HCT116 (cell line): ENCODE results near the gene PCBP3. TPM values are rescaled to one million over a fixed set of nuclear protein-coding genes. Genes with fewer than 3 reads are reported as not detected.

Source experiments
- ATAC-seq: fragments of 200-7000 bp; cut with Tn5 transposase; 2 replicates; pipeline ENCODE4 v1.9.1; 2020; ENCODE audit warnings: mild to moderate bottlenecking, moderate library complexity
- BruUV-seq: library from RNA; stranded (reverse); fragments of 400-500 nt; replicated peaks from 2 replicates; lab custom pipeline; 2021; lab: Mats Ljungman, UMichigan
- CTCF ChIA-PET: fragments of 300-600 bp; sonication (Branson Sonifier 250); formaldehyde crosslinking; loops from one replicate; lab custom pipeline; 2021; ENCODE audit warnings: antibody characterized with exemption; lab: Charles Lee
- POLR2A ChIA-PET: fragments of 300-600, 350-600 bp; sonication (Branson Sonifier 250); formaldehyde crosslinking; loops from one replicate; lab custom pipeline; 2021; ENCODE audit warnings: antibody characterized with exemption; lab: Charles Lee
- RAD21 ChIA-PET, 2 experiments: fragments of 300-600 bp; sonication (Branson Sonifier 250); formaldehyde crosslinking; loops; one replicate each; lab custom pipeline; 2023; ENCODE audit warnings: low total read pairs in 2 of 2; ENCODE audit not compliant: uncharacterized antibody in 2 of 2, unreplicated experiment in 2 of 2, low non-redundant PET in 1 of 2; lab: Charles Lee
- DNase-seq: peaks from one replicate; pipeline ENCODE4 v3.0.0-alpha.2; 2010; ENCODE audit warnings: low read depth, low spot score
- H2AFZ ChIP-seq: fragments of 200-600 bp; shearing (Covaris generic), sonication (generic); 2 replicates; pipeline ENCODE4 v1.6.1; 2017; ENCODE audit warnings: low read depth, mixed run types, mixed read lengths, antibody characterized with exemption, low read length; ENCODE audit not compliant: poor library complexity, severe bottlenecking
- H3K27ac ChIP-seq: 2 replicates; pipeline ENCODE4 v1.5.1; 2012; ENCODE audit warnings: low read depth, low read length
- H3K27me3 ChIP-seq: fragments of 200-600 bp; sonication (generic); 2 replicates; pipeline ENCODE4 v1.6.1; 2016; ENCODE audit warnings: mixed run types, low read length, mixed read lengths; ENCODE audit not compliant: insufficient read depth
- H3K36me3 ChIP-seq, 2 experiments: fragments of 200-500 bp in 1 of 2; fragments of 200-600 bp in 1 of 2; sonication (Bioruptor generic) in 1 of 2; sonication (generic) in 1 of 2; 2 replicates each; pipeline versions ENCODE4 v1.5.1 to v1.6.1; 2014 to 2016; ENCODE audit warnings: low read length in 2 of 2, inconsistent platforms in 1 of 2, mixed read lengths in 1 of 2, mixed run types in 1 of 2; ENCODE audit not compliant: insufficient read depth in 2 of 2, control insufficient read depth in 1 of 2
- H3K4me1 ChIP-seq, 2 experiments: fragments of 200-600 bp in 1 of 2; sonication (generic) in 1 of 2; 2 replicates each; pipeline versions ENCODE4 v1.5.1 to v1.6.1; 2012 to 2017; ENCODE audit warnings: low read length in 2 of 2, inconsistent platforms in 1 of 2, mild to moderate bottlenecking in 1 of 2, mixed read lengths in 1 of 2, mixed run types in 1 of 2, moderate library complexity in 1 of 2; ENCODE audit not compliant: insufficient read depth in 2 of 2, control insufficient read depth in 1 of 2
- H3K4me2 ChIP-seq: fragments of 200-600 bp; sonication (generic); 2 replicates; pipeline ENCODE4 v1.6.1; 2017; ENCODE audit warnings: mixed run types, low read length, mixed read lengths
- H3K4me3 ChIP-seq, 2 experiments: fragments of 200-600 bp in 1 of 2; sonication (generic) in 1 of 2; replicated peaks in 1 of 2; 2 replicates each; pipeline ENCODE4 v1.5.1; 2011 to 2016; ENCODE audit warnings: low read length in 2 of 2, control low read depth in 1 of 2, low read depth in 1 of 2, mild to moderate bottlenecking in 1 of 2, mixed read lengths in 1 of 2, mixed run types in 1 of 2
- H3K79me2 ChIP-seq: fragments of 200-600 bp; sonication (generic); 2 replicates; pipeline ENCODE4 v1.6.1; 2017; ENCODE audit warnings: mild to moderate bottlenecking, mixed run types, low read length, moderate library complexity, mixed read lengths; ENCODE audit not compliant: insufficient read depth
- H3K9ac ChIP-seq: fragments of 200-600 bp; sonication (generic); 2 replicates; pipeline ENCODE4 v1.6.1; 2016; ENCODE audit warnings: low read length, mixed read lengths
- H3K9me2 ChIP-seq: fragments of 200-600 bp; sonication (generic), shearing (Covaris generic); 2 replicates; pipeline ENCODE4 v1.6.1; 2017; ENCODE audit warnings: mixed run types, mild to moderate bottlenecking, moderate library complexity; ENCODE audit not compliant: insufficient read depth
- H3K9me3 ChIP-seq, 2 experiments: fragments of 200-500 bp in 1 of 2; fragments of 200-600 bp in 1 of 2; sonication (Bioruptor generic) in 1 of 2; sonication (generic) in 1 of 2; 2 replicates each; pipeline ENCODE4 v1.6.1; 2014 to 2017; ENCODE audit warnings: low read length in 2 of 2, mixed read lengths in 2 of 2, inconsistent platforms in 1 of 2, low read depth in 1 of 2, mild to moderate bottlenecking in 1 of 2, mixed run types in 1 of 2, moderate library complexity in 1 of 2; ENCODE audit not compliant: control insufficient read depth in 1 of 2, insufficient read depth in 1 of 2
- H4K20me1 ChIP-seq: fragments of 200-600 bp; sonication (generic), shearing (Covaris generic); 2 replicates; pipeline ENCODE4 v1.6.1; 2017; ENCODE audit warnings: mixed run types, mild to moderate bottlenecking, moderate library complexity; ENCODE audit not compliant: insufficient read depth
- ATF3 ChIP-seq: IDR thresholded peaks from 2 replicates; pipeline ENCODE4 v1.6.1; 2012
- CBX3 ChIP-seq: IDR thresholded peaks from 2 replicates; pipeline ENCODE4 v1.6.1; 2012; ENCODE audit warnings: low read depth
- CEBPB ChIP-seq: IDR thresholded peaks from 2 replicates; pipeline ENCODE4 v1.6.1; 2012; ENCODE audit warnings: low read depth
- CTCF ChIP-seq, 3 experiments: fragments of 200-600 bp in 1 of 3; sonication (generic) in 1 of 3; IDR thresholded peaks in 2 of 3; conservative IDR thresholded peaks in 1 of 3; 2 replicates each; pipeline ENCODE4 v1.5.1; 2012 to 2017; ENCODE audit warnings: low read depth in 2 of 3, low read length in 2 of 3, antibody characterized with exemption in 1 of 3, borderline replicate concordance in 1 of 3, control low read depth in 1 of 3, mild to moderate bottlenecking in 1 of 3, mixed read lengths in 1 of 3, mixed run types in 1 of 3, moderate library complexity in 1 of 3; ENCODE audit not compliant: insufficient read depth in 1 of 3
- EGR1 ChIP-seq: IDR thresholded peaks from 2 replicates; pipeline ENCODE4 v1.6.1; 2012; ENCODE audit warnings: low read depth
- ELF1 ChIP-seq: IDR thresholded peaks from 2 replicates; pipeline ENCODE4 v1.6.1; 2012; ENCODE audit warnings: low read depth, borderline replicate concordance
- EZH2 ChIP-seq: fragments of 200-600 bp; sonication (generic); IDR thresholded peaks from 2 replicates; pipeline ENCODE4 v1.6.1; 2017; ENCODE audit warnings: antibody characterized with exemption, mixed run types
- EZH2phosphoT487 ChIP-seq: fragments of 200-600 bp; IDR thresholded peaks from 2 replicates; pipeline ENCODE4 v1.6.1; 2018; ENCODE audit warnings: antibody characterized with exemption, borderline replicate concordance
- FOSL1 ChIP-seq: IDR thresholded peaks from 2 replicates; pipeline ENCODE4 v1.6.1; 2012; ENCODE audit warnings: low read depth
- JUND ChIP-seq: IDR thresholded peaks from 2 replicates; pipeline ENCODE4 v1.6.1; 2012
- POLR2A ChIP-seq: IDR thresholded peaks from 2 replicates; pipeline ENCODE4 v1.7.0; 2011; ENCODE audit warnings: borderline replicate concordance; ENCODE audit not compliant: insufficient read depth, insufficient read length; ENCODE audit errors: extremely low read depth
- POLR2AphosphoS5 ChIP-seq: IDR thresholded peaks from 2 replicates; pipeline ENCODE4 v1.6.1; 2011; ENCODE audit warnings: mild to moderate bottlenecking, low read depth, low read length, moderate library complexity
- REST ChIP-seq: IDR thresholded peaks from 2 replicates; pipeline ENCODE4 v1.6.1; 2012; ENCODE audit warnings: low read depth
- SP1 ChIP-seq: IDR thresholded peaks from 2 replicates; pipeline ENCODE4 v1.6.1; 2012; ENCODE audit warnings: low read depth
- TCF7L2 ChIP-seq: IDR thresholded peaks from 2 replicates; pipeline ENCODE4 v1.7.0; 2011; ENCODE audit warnings: borderline replicate concordance, inconsistent platforms; ENCODE audit not compliant: insufficient read depth, insufficient read length; ENCODE audit errors: extremely low read depth
- YY1 ChIP-seq: IDR thresholded peaks from 2 replicates; pipeline ENCODE4 v1.6.1; 2011; ENCODE audit warnings: low read length, low read depth, moderate library complexity, mild to moderate bottlenecking; ENCODE audit not compliant: insufficient replicate concordance; ENCODE audit errors: extremely low read depth
- ZBTB33 ChIP-seq: IDR thresholded peaks from 2 replicates; pipeline ENCODE4 v1.6.1; 2011; ENCODE audit warnings: mild to moderate bottlenecking, low read length, moderate library complexity; ENCODE audit not compliant: insufficient replicate concordance; ENCODE audit errors: extremely low read depth
- ZFX ChIP-seq: fragments of 450-650 bp; IDR thresholded peaks from 2 replicates; pipeline ENCODE4 v1.6.1; 2017
- ZNF274 ChIP-seq: fragments of 200-500 bp; sonication (Bioruptor generic); IDR thresholded peaks from 2 replicates; pipeline ENCODE4 v1.6.1; 2014; ENCODE audit warnings: mild to moderate bottlenecking, low read depth, low read length, inconsistent platforms
- intact Hi-C: fragments of 100-400 bp; cut with micrococcal nuclease; formaldehyde crosslinking; loops from 2 replicates; pipeline ENCODE4 v1.10.0; 2022
- total RNA-seq: library from RNA; stranded (reverse); gene quantifications from one replicate; pipeline ENCODE4 v1.2.1, GENCODE V29; 2021; ENCODE audit not compliant: unreplicated experiment
- TF ChIP-seq, protein P1 (sequence below): IDR thresholded peaks from 2 replicates; pipeline ENCODE4 v1.6.1; 2012

The PCBP3 gene
- total RNA-seq, 1 experiment from 2014 or later, result 3.1 TPM

DNA sequence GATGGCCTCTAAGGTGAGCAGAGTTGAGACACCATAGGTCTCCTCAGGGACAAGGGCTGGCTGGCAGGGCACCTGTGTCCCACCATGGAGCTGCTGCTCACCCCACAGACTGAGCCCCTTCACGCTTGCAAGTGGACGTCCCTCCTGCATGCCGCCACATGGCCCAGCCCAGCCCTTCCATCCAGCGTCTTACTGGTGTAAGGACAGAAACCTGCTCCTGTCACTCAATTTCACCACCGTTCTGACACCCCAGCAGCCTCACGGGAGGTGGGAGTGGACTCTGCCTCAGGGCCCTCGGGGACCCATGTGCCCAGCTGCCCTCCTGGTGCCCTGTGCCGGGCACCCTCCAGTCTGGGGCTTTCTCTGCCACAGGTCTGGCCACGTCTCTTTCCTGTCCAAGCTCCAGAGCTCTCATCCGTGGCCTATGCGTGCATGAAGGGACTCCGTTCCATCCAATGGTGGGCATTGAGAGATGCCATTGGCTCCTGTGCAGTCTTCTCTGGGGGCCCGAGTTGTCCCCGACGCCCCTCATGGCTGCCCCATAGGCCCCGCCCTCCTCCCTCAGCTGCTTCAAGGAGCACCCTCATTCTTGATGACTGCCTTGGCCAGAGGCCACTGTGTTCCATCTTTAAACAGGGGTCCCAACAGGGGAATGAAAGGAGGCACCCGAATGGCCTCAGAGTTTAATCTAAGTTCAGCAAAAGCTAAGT lies 295.4 kb downstream of the PCBP3 start:
- BruUV-seq, result no TSS peak
- no peak overlapping the region for H3K9ac ChIP-seq
- H3K27me3 ChIP-seq, result no peaks in the 10 kb centered on the region
- H2AFZ ChIP-seq, result no peak overlapping the region
- no peaks in the 10 kb centered on the region for H3K9me2 ChIP-seq
- H4K20me1 ChIP-seq, result no peaks in the 10 kb centered on the region
- no peaks in the 10 kb centered on the region for H3K79me2 ChIP-seq
- no peaks in the 10 kb centered on the region for H3K4me1 ChIP-seq
- ATAC-seq (no peak), DNase-seq (no peak)
- H3K27ac ChIP-seq, result no peak overlapping the region
- H3K9me3 ChIP-seq, result no peaks in the 10 kb centered on the region
- ChIA-PET POLR2A (no interaction called here), RAD21 (no interaction called here), CTCF (no interaction called here)
- TF ChIP-seq JUND, result no peak
- TF ChIP-seq ZNF274, result no peak
- TF ChIP-seq REST, result no peak
- no peak for TF ChIP-seq CBX3
- TF ChIP-seq FOSL1, result no peak
- no peak for TF ChIP-seq ZFX
- no peak for TF ChIP-seq ELF1
- no peak for TF ChIP-seq ATF3
- TF ChIP-seq EZH2, result no peak
- TF ChIP-seq YY1, result no peak
- TF ChIP-seq EGR1, result no peak
- TF ChIP-seq TCF7L2, result no peak
- no peak for TF ChIP-seq ZBTB33
- no peak for TF ChIP-seq SP1
- TF ChIP-seq, protein P1, sequence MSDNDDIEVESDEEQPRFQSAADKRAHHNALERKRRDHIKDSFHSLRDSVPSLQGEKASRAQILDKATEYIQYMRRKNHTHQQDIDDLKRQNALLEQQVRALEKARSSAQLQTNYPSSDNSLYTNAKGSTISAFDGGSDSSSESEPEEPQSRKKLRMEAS, result no peak
- no peak for TF ChIP-seq POLR2A
- no peak for TF ChIP-seq EZH2phosphoT487
- no peak for TF ChIP-seq CTCF (IDR thresholded peaks at IDR 0.05 in 2 of 3, conservative IDR thresholded peaks at IDR 0.05 in 1 of 3; ENCODE audit: borderline replicate concordance in 1 of 3, insufficient read depth in 1 of 3, low read depth in 2 of 3, low read length in 2 of 3)
- TF ChIP-seq POLR2AphosphoS5, result no peak
- TF ChIP-seq CEBPB, result no peak
- no peak overlapping the region for H3K4me3 ChIP-seq
- no peaks in the 10 kb centered on the region for H3K36me3 ChIP-seq
- intact Hi-C loops, result no loop called here
- no peak overlapping the region for H3K4me2 ChIP-seq
